ENCODE data around the gene PALB2.

The PALB2 gene

GRCh38 chr16:23640931-23641765, at the start of gene PALB2, which contains the start of gene DCTN5:
PALB2 (minus strand) TSS chr16:23641310; CDS start chr16:23641157, 153 bp downstream.
DCTN5 (plus strand) TSS chr16:23641466; CDS start chr16:23641543, 77 bp downstream.
- peak; percentile 87 for DNase-seq (ENCODE audit: low spot score)

DNA sequence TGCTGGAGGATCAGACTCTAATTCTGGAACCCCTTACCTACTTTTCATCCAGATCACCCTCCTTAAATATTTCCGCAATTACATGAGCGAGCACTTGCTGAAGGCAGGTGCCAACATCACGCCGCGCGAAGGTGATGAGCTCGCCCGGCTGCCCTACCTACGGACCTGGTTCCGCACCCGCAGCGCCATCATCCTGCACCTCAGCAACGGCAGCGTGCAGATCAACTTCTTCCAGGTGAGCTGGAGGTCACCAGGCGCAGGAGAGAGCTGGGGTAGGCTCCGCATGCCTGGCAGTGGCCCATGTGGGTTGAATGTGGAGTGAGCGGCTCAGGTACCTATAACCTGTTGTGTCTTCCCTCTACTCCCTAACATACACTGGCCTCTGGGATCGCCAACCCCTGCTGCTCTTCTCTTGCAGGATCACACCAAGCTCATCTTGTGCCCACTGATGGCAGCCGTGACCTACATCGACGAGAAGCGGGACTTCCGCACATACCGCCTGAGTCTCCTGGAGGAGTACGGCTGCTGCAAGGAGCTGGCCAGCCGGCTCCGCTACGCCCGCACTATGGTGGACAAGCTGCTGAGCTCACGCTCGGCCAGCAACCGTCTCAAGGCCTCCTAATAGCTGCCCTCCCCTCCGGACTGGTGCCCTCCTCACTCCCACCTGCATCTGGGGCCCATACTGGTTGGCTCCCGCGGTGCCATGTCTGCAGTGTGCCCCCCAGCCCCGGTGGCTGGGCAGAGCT, 48.5 kb upstream of the PALB2 start:
- DNase-seq (ENCODE audit: low spot score), result no peak

DNA sequence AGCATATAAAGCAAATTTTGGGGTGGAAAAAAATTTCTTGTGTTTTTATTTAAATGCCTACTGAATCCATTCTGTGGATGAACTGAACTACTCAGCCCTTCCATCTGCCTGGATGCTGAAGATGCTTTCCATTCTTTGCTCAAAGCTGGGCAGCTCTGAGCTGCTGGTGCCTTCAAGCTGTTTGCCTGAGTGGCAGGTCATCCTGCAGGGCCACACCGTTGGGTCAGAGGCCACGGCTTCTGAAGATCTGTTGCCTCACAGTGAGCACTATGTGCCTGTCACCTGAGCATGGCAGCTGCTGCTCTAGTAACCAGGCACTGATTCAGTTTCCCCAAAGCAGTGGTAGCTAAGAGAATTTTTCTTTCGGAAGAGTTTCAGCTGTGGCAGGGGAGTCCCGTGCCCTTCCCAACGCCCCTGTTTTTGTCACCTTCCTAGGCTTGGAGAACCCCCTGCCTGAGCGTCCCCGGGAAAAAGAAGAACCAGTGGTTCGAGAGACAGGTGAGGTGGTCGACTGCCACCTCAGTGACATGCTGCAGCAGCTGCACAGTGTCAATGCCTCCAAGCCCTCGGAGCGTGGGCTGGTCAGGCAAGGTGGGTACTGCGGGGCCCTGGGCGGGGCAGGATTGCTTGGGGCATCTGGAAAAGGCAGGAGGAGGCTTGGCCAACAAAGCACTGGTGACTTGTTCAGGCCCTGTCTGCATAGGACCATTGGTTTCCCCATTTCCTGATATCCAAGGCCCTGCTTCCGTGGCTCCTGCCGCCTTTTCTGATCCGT, 46.1 kb upstream of the PALB2 start:
- no peak for DNase-seq (ENCODE audit: low spot score)

GRCh38 chr16:23683487-23683886, 42.4 kb upstream of the PALB2 start:
- DNase-seq (ENCODE audit: low spot score), result no peak

DNA sequence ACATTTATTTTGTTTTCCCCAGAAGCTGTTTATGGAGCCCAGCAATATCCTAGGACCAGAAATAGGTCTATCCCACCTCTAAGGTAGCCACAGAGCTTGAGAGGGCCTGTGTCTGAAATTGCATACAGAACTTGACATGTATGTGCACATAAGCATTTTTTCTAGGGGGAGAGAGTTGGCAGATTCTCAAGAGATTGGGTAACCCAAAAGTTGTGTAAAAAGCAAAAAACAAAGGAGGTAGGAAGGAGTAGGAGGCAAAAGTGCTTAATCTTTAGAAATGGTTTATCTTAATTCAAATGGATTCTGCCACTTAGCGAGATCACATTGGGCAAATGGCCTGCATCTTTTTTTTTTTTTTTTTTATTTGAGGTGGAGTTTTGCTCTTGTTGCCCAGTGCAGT, 41.1 kb upstream of the PALB2 start:
- no peak for DNase-seq (ENCODE audit: low spot score)

- DNase-seq (ENCODE audit: low spot score), result no peak
Measured at GRCh38 chr16:23679986-23680336, 38.9 kb upstream of the PALB2 start.

- peak; percentile 49 for DNase-seq (ENCODE audit: low spot score)
Measured at GRCh38 chr16:23679274-23679985, 38.3 kb upstream of the PALB2 start.

- peak; percentile 87 for DNase-seq (ENCODE audit: low spot score)
Measured at GRCh38 chr16:23678430-23679273, 37.5 kb upstream of the PALB2 start, which contains the start of gene PLK1. PLK1 (plus strand) TSS chr16:23678889; CDS start chr16:23678933, 44 bp downstream.

GRCh38 chr16:23676924-23677480, 35.9 kb upstream of the PALB2 start:
- DNase-seq (ENCODE audit: low spot score), result no peak

DNA sequence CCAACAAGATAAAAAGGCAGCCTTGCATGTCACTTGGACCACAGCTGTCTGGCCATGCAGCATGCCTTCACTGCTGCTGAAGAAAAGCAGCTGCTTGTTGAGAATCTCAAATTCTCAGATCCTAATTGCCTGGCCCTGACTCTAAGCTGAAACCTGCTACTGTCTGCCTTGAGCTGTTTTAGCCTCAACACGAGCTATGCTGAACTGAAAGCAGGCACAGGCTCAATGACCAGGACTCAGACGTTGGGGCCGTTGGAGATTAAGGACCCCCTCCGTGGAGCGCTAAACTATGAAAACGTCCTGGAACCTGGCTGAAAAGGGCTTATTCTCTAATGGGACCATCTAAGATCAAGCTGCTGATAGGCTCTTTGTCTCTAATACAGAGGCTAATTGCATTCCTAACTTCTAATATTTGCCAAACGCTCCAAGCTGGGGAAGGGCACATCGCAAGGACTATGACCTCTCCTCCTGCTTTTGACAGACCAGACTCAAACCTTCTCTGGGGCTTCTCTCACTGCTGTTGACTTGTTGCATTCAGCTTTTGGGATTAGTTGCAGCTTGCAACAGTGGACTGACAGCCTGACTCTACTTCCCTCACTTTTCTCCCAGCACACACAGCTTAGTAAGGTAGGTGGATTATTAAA, 33.0 kb upstream of the PALB2 start:
- no peak for DNase-seq (ENCODE audit: low spot score)

DNA sequence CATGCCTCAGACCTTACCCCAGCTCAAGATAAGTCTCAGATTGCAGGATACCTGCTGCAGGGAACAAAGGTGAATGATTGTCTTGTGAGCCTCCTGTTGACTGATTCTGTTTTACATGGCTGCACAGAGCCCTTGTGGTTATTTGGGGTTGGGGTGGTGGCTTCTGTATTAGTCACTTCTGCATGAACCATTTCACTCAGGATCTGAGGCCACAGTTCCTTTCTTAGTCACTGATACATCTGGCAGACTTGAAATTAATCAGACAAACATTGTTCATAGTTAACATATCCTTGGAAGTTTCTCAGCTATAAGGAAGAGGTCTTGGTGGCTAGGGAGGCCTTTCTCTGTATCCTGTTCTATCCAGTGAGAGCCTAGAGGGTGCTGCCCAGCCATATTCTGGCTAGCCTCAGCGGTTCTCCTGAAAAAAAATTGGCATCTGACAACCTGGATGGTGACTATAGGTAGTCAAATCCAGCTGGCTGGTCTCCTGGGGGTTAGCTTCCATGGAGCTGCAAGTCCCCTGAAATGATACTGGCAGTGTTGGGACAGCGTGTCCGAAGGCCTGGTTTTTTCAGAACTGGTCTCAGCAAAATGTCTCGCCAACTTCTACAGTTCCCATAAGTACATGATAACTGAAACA, 29.1 kb upstream of the PALB2 start:
- DNase-seq (ENCODE audit: low spot score), result no peak

DNA sequence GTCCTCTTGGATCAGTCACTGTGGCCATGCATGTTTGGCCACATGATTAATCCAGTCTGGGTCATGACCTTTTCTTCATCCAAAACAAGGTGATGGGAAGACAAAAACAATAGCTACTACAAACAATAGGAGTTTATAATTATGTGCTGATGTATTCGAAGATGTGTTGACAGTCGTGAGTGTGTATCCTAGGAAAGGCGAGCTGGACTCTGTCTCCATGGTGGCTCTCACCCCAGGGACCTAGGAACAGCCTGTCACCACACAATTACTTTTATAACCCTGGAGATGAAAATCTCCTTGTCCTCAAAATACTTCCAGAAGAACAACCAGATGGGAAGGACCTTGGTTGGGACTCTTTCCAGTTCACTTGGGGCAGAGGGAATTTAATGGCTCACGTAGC, 27.8 kb upstream of the PALB2 start:
- DNase-seq (ENCODE audit: low spot score), result no peak

DNA sequence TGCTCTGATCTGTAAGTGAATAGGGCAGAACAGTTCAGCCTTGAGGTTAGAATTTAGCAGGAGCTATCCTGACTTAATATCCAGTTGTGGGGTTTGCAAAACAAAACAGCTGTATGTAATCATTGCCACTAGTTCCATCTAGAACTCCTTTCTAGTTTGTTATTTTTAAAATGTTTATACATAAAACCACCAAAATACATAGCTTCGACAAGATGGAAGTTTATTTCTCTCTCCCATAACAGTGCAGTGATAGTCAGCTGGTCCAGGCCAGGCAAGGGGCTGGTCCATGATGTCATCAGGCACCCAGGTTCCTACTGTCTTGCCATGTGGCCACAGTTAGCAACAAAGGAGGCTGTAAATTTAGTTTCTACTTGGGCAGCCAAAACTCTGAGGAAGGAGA, 27.1 kb upstream of the PALB2 start:
- DNase-seq (ENCODE audit: low spot score), result no peak

GRCh38 chr16:23667355-23667659, 26.2 kb upstream of the PALB2 start:
- DNase-seq (ENCODE audit: low spot score), result no peak

DNA sequence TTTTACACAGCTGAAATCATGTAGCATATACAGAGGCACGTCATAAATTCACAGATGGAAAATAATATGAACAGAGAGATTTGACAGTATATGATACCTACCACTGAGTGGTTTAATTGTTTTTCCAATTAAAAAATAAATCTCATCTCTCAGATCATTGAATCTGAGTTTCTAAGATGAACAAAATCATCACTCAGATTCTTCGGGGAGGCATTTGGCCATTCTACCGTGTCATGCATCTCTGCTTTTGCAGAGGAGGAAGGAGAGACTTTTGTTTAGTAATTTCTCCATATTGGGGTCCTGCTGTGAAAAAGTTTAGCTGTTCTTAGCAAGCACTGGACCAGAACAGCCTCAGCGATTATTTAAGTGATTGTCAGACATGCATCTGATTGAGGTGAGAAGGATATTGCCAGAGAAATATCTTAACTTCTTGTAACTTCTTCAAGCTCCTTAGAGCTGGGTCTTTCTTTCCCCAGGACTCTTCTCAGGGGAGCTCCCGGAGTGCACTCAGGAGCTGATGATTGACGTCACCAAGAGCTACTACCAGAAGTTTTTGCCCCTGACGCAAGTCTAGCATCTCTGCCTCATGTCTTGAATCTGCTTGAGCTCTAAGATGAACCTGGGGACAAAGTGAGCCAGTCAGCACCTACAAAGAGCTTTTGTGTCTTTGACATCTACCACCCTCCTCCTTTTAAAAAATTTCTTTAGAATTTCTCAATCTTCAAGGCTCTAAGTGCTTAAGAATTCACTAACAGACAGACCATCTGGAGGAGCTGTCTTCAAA, 25.7 kb upstream of the PALB2 start:
- DNase-seq (ENCODE audit: low spot score), result no peak

- DNase-seq (ENCODE audit: low spot score), result no peak
Measured at GRCh38 chr16:23663918-23664317, 22.8 kb upstream of the PALB2 start.

DNA sequence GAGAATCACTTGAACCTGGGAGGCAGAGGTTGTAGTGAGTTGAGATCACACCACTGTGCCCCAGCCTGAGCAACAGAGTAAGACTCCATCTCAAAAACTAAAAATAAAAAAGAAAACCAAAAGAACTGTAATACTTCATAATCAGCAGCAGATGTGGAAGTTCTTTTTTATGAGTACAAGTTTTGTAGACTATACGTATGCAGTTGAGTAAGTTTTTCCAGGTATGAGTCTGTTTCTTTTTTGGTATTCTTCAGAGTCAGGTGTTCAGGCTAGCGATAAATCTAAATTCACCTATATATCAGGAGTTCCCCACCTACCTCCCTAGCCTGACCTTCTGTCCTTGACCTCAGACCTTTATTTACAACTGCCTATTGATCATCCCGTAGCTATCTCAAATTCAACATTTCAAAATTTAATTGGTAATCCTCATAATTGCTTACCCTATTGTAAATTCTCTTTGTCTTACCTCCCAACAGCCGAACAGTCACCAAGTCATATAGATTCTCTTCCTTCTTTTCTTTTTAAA, 10.9 kb upstream of the PALB2 start:
- no peak for DNase-seq (ENCODE audit: low spot score)

- DNase-seq (ENCODE audit: low spot score), result no peak
Measured at GRCh38 chr16:23650674-23651416, 9.7 kb upstream of the PALB2 start.
